ENCODE measurements around the gene TTLL8.

DNA sequence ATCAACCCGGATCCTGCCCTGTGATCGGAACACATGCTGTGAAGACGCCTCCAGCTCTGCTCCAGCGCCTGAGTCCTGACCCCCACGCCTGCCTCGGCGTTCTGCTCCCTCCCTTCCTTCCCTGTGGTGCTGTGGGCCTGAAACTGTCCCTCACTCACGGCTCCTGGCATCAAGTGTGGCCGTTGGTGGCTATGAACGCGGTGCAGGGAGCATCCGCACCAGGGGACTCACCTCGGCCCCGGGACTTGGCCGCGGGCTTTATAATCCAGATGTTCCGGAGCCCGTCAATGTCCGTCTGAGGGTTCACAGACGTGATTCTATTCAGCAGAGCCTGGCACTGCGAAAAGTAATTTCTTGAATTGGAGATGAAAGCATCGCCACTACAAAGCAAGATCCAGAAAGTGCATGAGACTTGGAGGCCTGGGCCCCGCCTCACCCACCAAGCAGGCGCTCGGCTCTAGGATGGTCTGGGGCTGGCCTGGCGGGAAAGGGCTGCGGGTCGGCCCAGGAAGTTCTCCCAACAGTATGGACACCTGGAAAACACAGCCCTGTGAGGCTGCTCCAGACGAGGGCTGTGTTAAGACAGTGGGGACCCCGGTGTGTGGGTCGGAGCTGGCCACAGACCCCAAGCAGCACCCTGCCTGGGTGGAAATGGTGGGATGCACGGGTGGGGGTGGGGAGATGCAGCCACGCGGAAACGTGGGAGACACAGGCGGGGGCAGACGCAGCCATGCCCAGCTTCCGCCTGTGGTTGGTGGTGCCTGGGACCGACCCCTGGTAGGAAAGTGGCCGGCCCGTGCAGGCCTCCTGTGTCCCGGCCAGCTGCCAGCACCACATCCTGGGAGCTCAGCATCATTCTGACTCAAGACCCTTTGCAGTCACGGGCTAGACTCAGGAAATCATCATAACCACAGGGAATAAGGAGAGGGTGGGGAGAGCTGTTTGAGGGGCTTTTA is 23.7 kb downstream of the TTLL8 start:
- TF ChIP-seq, protein P1, sequence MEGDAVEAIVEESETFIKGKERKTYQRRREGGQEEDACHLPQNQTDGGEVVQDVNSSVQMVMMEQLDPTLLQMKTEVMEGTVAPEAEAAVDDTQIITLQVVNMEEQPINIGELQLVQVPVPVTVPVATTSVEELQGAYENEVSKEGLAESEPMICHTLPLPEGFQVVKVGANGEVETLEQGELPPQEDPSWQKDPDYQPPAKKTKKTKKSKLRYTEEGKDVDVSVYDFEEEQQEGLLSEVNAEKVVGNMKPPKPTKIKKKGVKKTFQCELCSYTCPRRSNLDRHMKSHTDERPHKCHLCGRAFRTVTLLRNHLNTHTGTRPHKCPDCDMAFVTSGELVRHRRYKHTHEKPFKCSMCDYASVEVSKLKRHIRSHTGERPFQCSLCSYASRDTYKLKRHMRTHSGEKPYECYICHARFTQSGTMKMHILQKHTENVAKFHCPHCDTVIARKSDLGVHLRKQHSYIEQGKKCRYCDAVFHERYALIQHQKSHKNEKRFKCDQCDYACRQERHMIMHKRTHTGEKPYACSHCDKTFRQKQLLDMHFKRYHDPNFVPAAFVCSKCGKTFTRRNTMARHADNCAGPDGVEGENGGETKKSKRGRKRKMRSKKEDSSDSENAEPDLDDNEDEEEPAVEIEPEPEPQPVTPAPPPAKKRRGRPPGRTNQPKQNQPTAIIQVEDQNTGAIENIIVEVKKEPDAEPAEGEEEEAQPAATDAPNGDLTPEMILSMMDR (IDR thresholded peaks at IDR 0.05; ENCODE audit: poor library complexity): no peak
- TF ChIP-seq EZH2 (IDR thresholded peaks at IDR 0.05; ENCODE audit: borderline replicate concordance): no peak
- no peak for TF ChIP-seq EZH2phosphoT487 (IDR thresholded peaks at IDR 0.05; ENCODE audit: low read depth, severe bottlenecking, unreplicated experiment)
